HG03196 (cell line): ENCODE results near the gene SPRED1.
"Not testable (repeated sequence)": the region's sequence is repeated elsewhere in the genome, so short reads cannot be mapped to it uniquely, and the experiment has no call there.

ENCODE experiments used
- ATAC-seq: cut with Tn5 transposase; IDR thresholded peaks from one replicate; pipeline ENCODE4 v1.9.1; 2021; ENCODE audit not compliant: unreplicated experiment

SPRED1 gene

DNA sequence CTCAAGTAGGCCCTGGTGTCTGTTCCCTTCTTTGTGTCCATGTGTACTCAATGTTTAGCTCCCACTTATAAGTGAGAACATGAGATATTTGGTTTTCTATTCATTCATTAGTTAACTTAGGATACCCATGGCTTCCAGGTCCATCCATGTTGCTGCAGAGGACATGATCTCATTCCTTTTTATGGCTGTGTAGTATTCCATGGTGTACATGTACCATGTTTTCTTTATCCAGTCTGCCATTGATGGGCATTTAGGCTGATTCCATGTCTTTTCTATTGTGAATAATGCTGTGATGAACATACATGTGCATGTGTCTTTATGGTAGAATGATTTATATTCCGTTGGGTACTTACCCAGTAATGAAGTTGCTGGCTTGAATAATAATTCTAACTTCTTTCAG, 24.6 kb downstream of the SPRED1 start:
- ATAC-seq: not testable (repeated sequence)

DNA sequence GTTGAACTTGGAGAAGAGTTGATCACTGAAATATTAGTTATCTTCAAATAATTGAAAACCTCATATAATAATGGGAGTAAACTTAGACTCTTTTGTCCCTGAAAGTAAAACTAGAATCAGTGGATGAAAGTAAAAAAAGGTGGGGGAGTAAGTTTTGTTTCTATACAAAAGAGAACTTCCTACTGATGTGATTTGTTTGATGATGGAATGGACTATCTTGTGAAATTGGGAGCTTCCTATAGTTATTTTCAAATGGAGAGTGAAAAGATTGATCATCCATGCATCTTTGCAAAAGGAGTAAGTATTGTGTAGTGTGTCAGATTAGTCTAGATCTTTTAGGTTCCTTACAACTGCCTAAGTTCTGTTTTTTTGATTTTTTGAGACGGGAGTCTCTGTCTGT, 28.4 kb downstream of the SPRED1 start:
- ATAC-seq: no peak

GRCh38 chr15:38283010-38283409, 30.4 kb downstream of the SPRED1 start:
- ATAC-seq: no peak

DNA sequence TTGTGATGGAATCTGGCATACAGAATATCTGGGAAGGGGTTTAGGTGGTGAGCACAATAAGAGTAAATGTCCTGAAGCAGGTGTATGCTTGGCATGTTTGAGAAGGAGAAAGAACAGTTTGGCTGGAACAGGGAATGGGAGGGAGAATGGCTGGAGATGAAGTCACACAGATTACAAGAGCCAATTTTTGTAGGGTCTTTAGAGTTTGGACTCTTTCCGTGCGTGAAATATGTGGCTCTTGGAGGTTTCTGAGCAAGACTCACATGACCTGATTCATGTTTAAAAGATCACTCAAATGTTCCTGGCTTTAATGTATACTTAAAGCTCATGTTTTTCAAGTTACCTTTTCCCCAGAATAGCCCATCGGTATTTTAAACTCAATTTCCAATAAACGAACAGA, 32.8 kb downstream of the SPRED1 start:
- ATAC-seq: no peak

- ATAC-seq: no peak
Measured at GRCh38 chr15:38294126-38294525, 41.5 kb downstream of the SPRED1 start.

GRCh38 chr15:38297623-38298388, 45.2 kb downstream of the SPRED1 start:
- ATAC-seq: no peak

DNA sequence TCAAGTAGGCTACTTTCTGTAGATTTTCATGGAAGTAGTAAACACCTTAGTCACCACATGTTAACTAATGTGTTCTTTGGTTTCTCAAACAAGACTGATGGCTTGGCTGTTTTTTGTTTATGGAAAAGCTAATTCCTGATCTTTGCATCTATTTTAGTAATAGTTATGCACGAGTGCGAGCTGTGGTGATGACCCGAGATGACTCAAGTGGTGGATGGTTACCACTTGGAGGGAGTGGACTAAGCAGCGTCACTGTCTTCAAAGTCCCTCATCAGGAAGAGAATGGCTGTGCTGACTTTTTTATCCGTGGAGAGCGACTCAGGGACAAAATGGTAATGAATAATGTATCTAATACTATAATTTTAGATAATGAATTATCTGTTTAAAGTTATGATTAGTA, 46.6 kb downstream of the SPRED1 start:
- ATAC-seq: no peak

- ATAC-seq: no peak
Measured at GRCh38 chr15:38300395-38300794, 47.8 kb downstream of the SPRED1 start.

GRCh38 chr15:38304481-38304880, 51.8 kb downstream of the SPRED1 start:
- no peak for ATAC-seq

DNA sequence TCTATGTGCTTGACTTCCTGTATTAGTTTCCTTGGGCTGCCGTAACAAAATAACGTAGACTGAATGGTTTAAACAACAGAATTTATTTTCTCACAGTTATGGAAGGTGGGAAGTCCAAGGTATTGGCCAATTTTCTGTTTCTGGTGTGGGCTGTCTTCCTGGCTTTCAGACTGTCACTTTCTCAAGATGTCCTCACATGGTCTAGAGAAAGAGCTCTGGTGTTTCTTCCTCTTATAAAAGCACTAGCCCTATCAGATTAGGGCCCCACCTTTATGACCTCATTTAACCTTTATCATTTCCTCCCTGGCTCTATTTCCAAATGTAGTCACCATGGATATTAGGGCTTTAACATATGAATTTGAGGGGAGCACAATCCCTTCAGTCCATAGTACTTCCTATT, 54.6 kb downstream of the SPRED1 start:
- no peak for ATAC-seq

- no peak for ATAC-seq
Measured at GRCh38 chr15:38307861-38308641, 55.4 kb downstream of the SPRED1 start.

- ATAC-seq: no peak
Measured at GRCh38 chr15:38308797-38309196, 56.2 kb downstream of the SPRED1 start.

GRCh38 chr15:38312190-38312589, 59.6 kb downstream of the SPRED1 start:
- ATAC-seq: no peak

DNA sequence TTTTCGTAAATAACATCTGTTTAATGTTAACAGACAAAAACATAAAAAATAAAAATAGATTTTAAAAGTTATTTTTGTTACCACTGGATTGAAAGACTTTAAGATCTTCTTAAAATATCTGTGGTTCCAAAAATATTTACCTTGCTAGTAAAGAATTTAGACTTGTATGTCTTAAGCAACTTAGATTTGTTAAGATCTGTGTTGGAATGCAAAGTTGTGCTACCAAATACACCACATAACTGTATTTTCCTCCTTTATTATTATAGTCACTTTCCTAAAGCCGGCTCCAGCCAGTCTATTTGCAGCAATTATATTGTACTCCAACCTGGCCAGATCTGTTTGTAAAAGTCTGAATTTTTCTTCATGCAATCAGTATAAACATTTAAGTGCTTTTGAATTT, 63.7 kb downstream of the SPRED1 start:
- no peak for ATAC-seq

GRCh38 chr15:38320181-38320580, 67.5 kb downstream of the SPRED1 start:
- ATAC-seq: no peak

- ATAC-seq: no peak
Measured at GRCh38 chr15:38320866-38321265, 68.2 kb downstream of the SPRED1 start.

GRCh38 chr15:38323895-38324294, 71.3 kb downstream of the SPRED1 start:
- ATAC-seq: no peak

DNA sequence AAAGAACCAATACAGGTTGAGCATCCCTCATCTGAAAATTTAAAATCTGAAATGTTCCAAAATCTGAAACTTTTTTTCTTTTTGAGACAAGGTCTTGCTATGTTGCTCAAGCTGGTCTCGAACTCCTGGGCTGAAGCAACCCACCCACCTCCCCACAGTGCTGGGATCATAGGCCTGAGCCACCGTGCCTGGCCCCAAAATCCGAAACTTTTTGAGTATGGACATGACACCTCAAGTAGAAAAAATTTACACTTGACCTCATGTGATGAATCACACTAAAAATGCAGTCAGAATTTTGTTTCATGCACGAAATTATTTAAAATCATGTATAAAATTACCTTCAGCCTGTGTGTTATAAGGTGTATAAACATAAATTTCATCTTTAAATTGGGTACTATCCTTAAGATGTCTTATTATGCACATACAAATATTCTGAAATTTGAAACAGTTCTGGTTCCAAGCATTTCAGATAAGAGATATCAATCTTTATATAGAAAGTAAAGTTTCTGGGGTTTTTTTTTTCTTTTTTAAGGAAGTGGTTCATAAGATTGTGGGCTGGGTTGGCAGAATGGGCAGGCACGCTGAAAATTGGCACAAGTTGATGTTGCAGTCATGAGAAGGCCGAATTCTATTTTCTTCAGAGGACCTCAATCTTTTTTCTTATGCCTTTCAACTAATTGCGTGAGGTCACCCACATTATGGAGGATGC, 72.5 kb downstream of the SPRED1 start:
- no peak for ATAC-seq

DNA sequence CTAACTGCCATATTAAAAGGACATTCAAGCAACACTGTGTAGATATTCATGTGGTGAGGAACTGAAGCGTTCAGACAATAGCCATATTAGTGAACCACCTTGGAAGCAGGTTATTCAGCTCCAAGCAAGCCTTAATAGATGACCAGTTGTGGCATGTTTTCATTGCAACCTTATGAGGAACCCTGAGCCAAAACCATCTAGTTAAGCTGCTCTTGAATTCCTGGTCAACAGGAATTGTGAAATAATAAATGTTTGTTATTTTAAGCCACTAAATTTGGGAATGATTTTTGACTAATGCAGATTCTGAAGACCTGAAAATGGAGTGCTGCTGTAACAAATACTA, 73.0 kb downstream of the SPRED1 start:
- no peak for ATAC-seq

GRCh38 chr15:38332711-38333110, 80.1 kb downstream of the SPRED1 start:
- no peak for ATAC-seq

- ATAC-seq: no peak
Measured at GRCh38 chr15:38335116-38335515, 82.5 kb downstream of the SPRED1 start.

- ATAC-seq: no peak
Measured at GRCh38 chr15:38344351-38344750, 91.7 kb downstream of the SPRED1 start.
